ENCODE results near the gene SLC25A33. TPM values are rescaled to one million over a fixed set of nuclear protein-coding genes. Genes with fewer than 3 reads are reported as not detected.
"Not testable (repeated sequence)": the region's sequence is repeated elsewhere in the genome, so short reads cannot be mapped to it uniquely, and the experiment has no call there.

Gene SLC25A33
- total RNA-seq, 1 experiment from 2014 or later, result 9.2 TPM

DNA sequence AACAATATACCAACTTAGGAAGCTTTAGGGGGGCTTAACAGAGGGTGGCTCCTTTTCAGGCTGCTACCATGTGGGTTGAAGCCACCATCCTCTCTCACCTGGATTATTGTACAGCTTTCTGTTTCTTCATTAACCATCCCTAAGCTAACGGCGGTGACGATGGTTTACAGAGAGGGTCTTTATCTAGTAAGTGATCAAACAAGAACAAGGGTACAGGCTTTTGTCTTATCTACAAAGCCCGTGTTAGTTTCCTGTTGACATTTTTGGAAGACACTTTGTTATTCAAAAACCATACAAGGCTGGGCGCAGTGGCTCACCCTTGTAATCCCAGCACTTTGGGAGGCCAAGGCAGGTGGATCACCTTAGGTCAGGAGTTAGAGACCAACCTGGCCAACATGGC lies 20.4 kb downstream of the SLC25A33 start (continued):
- TF ChIP-seq, protein P1, sequence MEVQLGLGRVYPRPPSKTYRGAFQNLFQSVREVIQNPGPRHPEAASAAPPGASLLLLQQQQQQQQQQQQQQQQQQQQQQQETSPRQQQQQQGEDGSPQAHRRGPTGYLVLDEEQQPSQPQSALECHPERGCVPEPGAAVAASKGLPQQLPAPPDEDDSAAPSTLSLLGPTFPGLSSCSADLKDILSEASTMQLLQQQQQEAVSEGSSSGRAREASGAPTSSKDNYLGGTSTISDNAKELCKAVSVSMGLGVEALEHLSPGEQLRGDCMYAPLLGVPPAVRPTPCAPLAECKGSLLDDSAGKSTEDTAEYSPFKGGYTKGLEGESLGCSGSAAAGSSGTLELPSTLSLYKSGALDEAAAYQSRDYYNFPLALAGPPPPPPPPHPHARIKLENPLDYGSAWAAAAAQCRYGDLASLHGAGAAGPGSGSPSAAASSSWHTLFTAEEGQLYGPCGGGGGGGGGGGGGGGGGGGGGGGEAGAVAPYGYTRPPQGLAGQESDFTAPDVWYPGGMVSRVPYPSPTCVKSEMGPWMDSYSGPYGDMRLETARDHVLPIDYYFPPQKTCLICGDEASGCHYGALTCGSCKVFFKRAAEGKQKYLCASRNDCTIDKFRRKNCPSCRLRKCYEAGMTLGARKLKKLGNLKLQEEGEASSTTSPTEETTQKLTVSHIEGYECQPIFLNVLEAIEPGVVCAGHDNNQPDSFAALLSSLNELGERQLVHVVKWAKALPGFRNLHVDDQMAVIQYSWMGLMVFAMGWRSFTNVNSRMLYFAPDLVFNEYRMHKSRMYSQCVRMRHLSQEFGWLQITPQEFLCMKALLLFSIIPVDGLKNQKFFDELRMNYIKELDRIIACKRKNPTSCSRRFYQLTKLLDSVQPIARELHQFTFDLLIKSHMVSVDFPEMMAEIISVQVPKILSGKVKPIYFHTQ (CRISPR knock-in tag; IDR thresholded peaks at IDR 0.05), result no peak
- TF ChIP-seq ZBTB43 (CRISPR knock-in tag; IDR thresholded peaks at IDR 0.05), result no peak
- no peak for TF ChIP-seq ZNF423 (CRISPR knock-in tag; IDR thresholded peaks at IDR 0.05)
- TF ChIP-seq ZNF121 (CRISPR knock-in tag; IDR thresholded peaks at IDR 0.05), result no peak
- TF ChIP-seq ATF3 (CRISPR knock-in tag; conservative IDR thresholded peaks at IDR 0.05), result no peak

DNA sequence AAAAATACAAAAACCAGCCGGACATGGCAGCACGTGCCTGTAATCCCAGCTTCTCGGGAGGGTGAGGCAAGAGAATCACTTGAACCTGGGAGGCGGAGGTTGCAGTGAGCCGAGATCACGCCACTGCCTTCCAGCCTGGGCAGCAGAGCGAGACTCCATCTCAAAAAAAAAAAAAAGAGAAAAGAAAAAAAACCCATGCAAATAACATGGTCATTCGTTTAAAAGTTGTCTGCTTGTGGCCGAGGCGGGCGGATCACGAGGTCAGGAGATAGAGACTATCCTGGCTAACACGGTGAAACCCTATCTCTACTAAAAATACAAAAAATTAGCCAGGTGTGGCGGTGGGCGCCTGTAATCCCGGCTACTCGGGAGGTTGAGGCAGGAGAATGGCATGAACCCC lies 20.8 kb downstream of the SLC25A33 start:
- H3K4me3 Mint-ChIP-seq; H3K27ac Mint-ChIP-seq; H3K9me3 Mint-ChIP-seq; CTCF ChIA-PET; POLR2A ChIA-PET; DNase-seq (ENCODE audit: low spot score); H3K4me1 Mint-ChIP-seq; H3K27me3 Mint-ChIP-seq (ENCODE audit: low read depth); ATAC-seq: not testable (repeated sequence)
- peaks cover 53% of the 10 kb centered on the region for H3K36me3 Mint-ChIP-seq

GRCh38 chr1:9561429-9561828 lies 22.2 kb downstream of the SLC25A33 start:
- ChIA-PET POLR2A (interaction anchor here (0.7 kb wide), 1 partner anchor 23 kb away, joined by 3 read pairs; no protein-coding TSS in a partner anchor), CTCF (no interaction called here)
- TF ChIP-seq NR2C2 (CRISPR knock-in tag; IDR thresholded peaks at IDR 0.05), result no peak
- no peak for TF ChIP-seq NFYB (CRISPR knock-in tag; conservative IDR thresholded peaks at IDR 0.05; ENCODE audit: low read depth)
- TF ChIP-seq, protein P2, sequence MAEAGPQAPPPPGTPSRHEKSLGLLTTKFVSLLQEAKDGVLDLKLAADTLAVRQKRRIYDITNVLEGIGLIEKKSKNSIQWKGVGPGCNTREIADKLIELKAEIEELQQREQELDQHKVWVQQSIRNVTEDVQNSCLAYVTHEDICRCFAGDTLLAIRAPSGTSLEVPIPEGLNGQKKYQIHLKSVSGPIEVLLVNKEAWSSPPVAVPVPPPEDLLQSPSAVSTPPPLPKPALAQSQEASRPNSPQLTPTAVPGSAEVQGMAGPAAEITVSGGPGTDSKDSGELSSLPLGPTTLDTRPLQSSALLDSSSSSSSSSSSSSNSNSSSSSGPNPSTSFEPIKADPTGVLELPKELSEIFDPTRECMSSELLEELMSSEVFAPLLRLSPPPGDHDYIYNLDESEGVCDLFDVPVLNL (CRISPR knock-in tag; IDR thresholded peaks at IDR 0.05; ENCODE audit: borderline replicate concordance, low read depth), result no peak
- no peak for TF ChIP-seq SP1 (CRISPR knock-in tag; conservative IDR thresholded peaks at IDR 0.05)
- TF ChIP-seq, protein P3, sequence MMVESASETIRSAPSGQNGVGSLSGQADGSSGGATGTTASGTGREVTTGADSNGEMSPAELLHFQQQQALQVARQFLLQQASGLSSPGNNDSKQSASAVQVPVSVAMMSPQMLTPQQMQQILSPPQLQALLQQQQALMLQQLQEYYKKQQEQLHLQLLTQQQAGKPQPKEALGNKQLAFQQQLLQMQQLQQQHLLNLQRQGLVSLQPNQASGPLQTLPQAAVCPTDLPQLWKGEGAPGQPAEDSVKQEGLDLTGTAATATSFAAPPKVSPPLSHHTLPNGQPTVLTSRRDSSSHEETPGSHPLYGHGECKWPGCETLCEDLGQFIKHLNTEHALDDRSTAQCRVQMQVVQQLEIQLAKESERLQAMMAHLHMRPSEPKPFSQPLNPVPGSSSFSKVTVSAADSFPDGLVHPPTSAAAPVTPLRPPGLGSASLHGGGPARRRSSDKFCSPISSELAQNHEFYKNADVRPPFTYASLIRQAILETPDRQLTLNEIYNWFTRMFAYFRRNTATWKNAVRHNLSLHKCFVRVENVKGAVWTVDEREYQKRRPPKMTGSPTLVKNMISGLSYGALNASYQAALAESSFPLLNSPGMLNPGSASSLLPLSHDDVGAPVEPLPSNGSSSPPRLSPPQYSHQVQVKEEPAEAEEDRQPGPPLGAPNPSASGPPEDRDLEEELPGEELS (CRISPR knock-in tag; IDR thresholded peaks at IDR 0.05), result no peak
- TF ChIP-seq ARID4B (CRISPR knock-in tag; IDR thresholded peaks at IDR 0.05; ENCODE audit: borderline replicate concordance), result no peak
- TF ChIP-seq PREB (CRISPR knock-in tag; IDR thresholded peaks at IDR 0.05; ENCODE audit: borderline replicate concordance), result no peak
- no peak for TF ChIP-seq TEAD1 (CRISPR knock-in tag; IDR thresholded peaks at IDR 0.05)
- TF ChIP-seq ELF4 (CRISPR knock-in tag; IDR thresholded peaks at IDR 0.05; ENCODE audit: low read depth), result no peak
- no peak for TF ChIP-seq NFE2L1 (CRISPR knock-in tag; IDR thresholded peaks at IDR 0.05)
- DNase-seq (ENCODE audit: low spot score) (no peak), ATAC-seq (no peak)
- Mint-ChIP-seq H3K27ac (no peak overlapping the region), H3K27me3 (ENCODE audit: low read depth) (no peaks in the 10 kb centered on the region), H3K36me3 (peaks cover 40% of the 10 kb centered on the region), H3K9me3 (peaks cover 6% of the 10 kb centered on the region), H3K4me1 (no peaks in the 10 kb centered on the region), H3K4me3 (no peak overlapping the region)

All from WTC11 (cell line).